Stomach (tissue), 9 donors: Measurements from ENCODE around the gene SOD3. TPM values are rescaled to one million over a fixed set of nuclear protein-coding genes. Genes with fewer than 3 reads are reported as not detected.

Experiments
- DNase-seq, 2 donors: peaks; one replicate each; pipeline versions ENCODE4 v3.0.0 to v3.0.0-alpha.2; 2013 to 2019
- H3K27ac ChIP-seq, 5 donors: fragments of 200-600 bp in 4 of 5; sonication (generic) in 4 of 5; one replicate each; pipeline ENCODE4 v1.5.1; 2013 to 2019; ENCODE audit warnings: mild to moderate bottlenecking in 1 of 5, moderate library complexity in 1 of 5
- H3K27me3 ChIP-seq, 3 donors: fragments of 200-600 bp; sonication (generic); one replicate each; pipeline ENCODE4 v1.5.1; 2017 to 2019; ENCODE audit warnings: mixed run types in 1 of 3
- H3K36me3 ChIP-seq, 4 donors: fragments of 200-600 bp; sonication (generic); 1 replicate in 3 of 4; 2 replicates in 1 of 4; pipeline ENCODE4 v1.5.1; 2016 to 2019
- H3K4me1 ChIP-seq, 4 donors: fragments of 200-600 bp; sonication (generic); one replicate each; pipeline ENCODE4 v1.5.1; 2016 to 2019
- H3K4me3 ChIP-seq, 4 donors: fragments of 200-600 bp; sonication (generic) in 3 of 4; one replicate each; pipeline ENCODE4 v1.5.1; 2016 to 2019; ENCODE audit warnings: mild to moderate bottlenecking in 1 of 4
- H3K9me3 ChIP-seq, 4 donors: fragments of 200-600 bp; sonication (generic); one replicate each; pipeline ENCODE4 v1.5.1; 2016 to 2019
- EP300 ChIP-seq: sonication (generic); formaldehyde crosslinking; IDR thresholded peaks from one replicate; pipeline ENCODE4 v1.6.1; 2017; ENCODE audit warnings: antibody characterized with exemption
- POLR2A ChIP-seq, 4 donors: fragments of 450-650 bp; IDR thresholded peaks; one replicate each; pipeline ENCODE4 v1.6.1; 2016; ENCODE audit warnings: antibody characterized with exemption in 4 of 4, control low read depth in 2 of 4, mild to moderate bottlenecking in 1 of 4, moderate library complexity in 1 of 4
- POLR2AphosphoS5 ChIP-seq, 3 donors: sonication (generic); formaldehyde crosslinking; IDR thresholded peaks; one replicate each; pipeline ENCODE4 v1.6.1; 2016; ENCODE audit warnings: antibody characterized with exemption in 3 of 3
- WGBS, 5 donors: extraction: QIAGEN DNeasy Blood & Tissue Kit in 3 of 5; methylation state at CpG; one replicate each; pipeline versions ENCODE4 v1.1.5 to v1.1.7; 2013 to 2018; 5-methylcytosine and 5-hydroxymethylcytosine counted together
- intact Hi-C: fragments of 100-400 bp; cut with DNase I; formaldehyde crosslinking; loops from one replicate; pipeline ENCODE4 v1.15.1; 2023; ENCODE audit warnings: low total_unique reads
- polyA plus RNA-seq, 3 donors: library from polyadenylated mRNA; stranded (reverse); fragments of 200-250 nt; gene quantifications; one replicate each; pipeline ENCODE4 v1.2.3, GENCODE V29; 2013
- total RNA-seq, 5 donors: library from RNA; depleted of rRNA; stranded (reverse); fragments of >200 nt; gene quantifications; one replicate each; pipeline versions ENCODE4 v1.1.0 to v1.2.3, GENCODE V29; 2014 to 2016
- TF ChIP-seq, protein P1 (sequence below), 7 experiments: fragments of 450-650 bp in 4 of 7; fragments of 200-600 bp in 3 of 7; sonication (generic) in 3 of 7; IDR thresholded peaks; one replicate each; pipeline ENCODE4 v1.5.1; 2016 to 2019; ENCODE audit warnings: antibody characterized with exemption in 7 of 7, control low read depth in 2 of 7, mild to moderate bottlenecking in 1 of 7
- donor health status: healthy with polysubstance abuse.
- donor health status: Bipolar disorder and iron deficiency.
- donor health status: healthy.

Gene SOD3
- total and polyA plus RNA-seq, 8 donors = 8.8 to 188 (median 39.5) TPM

DNA sequence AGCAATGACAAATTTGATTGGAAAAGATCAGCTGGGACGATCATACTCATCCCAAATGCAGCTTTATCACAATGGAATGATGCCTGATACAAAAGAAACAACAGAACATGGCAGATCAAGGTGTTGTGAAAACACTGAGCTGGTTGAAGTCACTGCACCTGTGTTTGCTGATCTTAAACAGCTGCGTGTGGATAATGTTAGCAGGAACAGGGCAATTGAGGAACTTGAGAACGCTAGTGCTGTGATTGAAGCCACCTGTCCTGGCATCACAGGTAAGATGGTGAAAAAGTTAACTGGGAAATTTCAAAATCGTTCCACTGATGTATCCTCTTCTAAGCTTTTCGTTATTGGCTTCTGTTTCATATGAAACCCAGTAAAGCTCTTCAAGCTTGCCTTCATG, 27.4 kb upstream of the SOD3 start:
- peaks cover 0 to 20% (median 0%) of the 10 kb centered on the region in 4 donors for H3K4me1 ChIP-seq
- DNase-seq = no peak
- no peaks in the 10 kb centered on the region for H3K9me3 ChIP-seq
- H3K4me3 ChIP-seq = no peak overlapping the region
- no peak overlapping the region for H3K27ac ChIP-seq
- 44 to 70% (median 58%) methylated on average over 5 of the region's 5 CpGs for WGBS, 5 donors
- no peaks in the 10 kb centered on the region for H3K27me3 ChIP-seq
- intact Hi-C loops = no loop called here
- no peak for TF ChIP-seq EP300
- no peak for TF ChIP-seq POLR2AphosphoS5 (IDR thresholded peaks at IDR 0.05)
- no peak for TF ChIP-seq POLR2A (IDR thresholded peaks at IDR 0.05)
- TF ChIP-seq, protein P1, sequence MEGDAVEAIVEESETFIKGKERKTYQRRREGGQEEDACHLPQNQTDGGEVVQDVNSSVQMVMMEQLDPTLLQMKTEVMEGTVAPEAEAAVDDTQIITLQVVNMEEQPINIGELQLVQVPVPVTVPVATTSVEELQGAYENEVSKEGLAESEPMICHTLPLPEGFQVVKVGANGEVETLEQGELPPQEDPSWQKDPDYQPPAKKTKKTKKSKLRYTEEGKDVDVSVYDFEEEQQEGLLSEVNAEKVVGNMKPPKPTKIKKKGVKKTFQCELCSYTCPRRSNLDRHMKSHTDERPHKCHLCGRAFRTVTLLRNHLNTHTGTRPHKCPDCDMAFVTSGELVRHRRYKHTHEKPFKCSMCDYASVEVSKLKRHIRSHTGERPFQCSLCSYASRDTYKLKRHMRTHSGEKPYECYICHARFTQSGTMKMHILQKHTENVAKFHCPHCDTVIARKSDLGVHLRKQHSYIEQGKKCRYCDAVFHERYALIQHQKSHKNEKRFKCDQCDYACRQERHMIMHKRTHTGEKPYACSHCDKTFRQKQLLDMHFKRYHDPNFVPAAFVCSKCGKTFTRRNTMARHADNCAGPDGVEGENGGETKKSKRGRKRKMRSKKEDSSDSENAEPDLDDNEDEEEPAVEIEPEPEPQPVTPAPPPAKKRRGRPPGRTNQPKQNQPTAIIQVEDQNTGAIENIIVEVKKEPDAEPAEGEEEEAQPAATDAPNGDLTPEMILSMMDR (IDR thresholded peaks at IDR 0.05) = no peak
- no peaks in the 10 kb centered on the region for H3K36me3 ChIP-seq

GRCh38 chr4:24768604-24769003, 26.8 kb upstream of the SOD3 start:
- Histone ChIP-seq H3K4me1 (peaks cover 0 to 18% (median 0%) of the 10 kb centered on the region in 4 donors), H3K36me3 (no peaks in the 10 kb centered on the region), H3K9me3 (no peaks in the 10 kb centered on the region), H3K27ac (no peak overlapping the region), H3K4me3 (no peak overlapping the region), H3K27me3 (no peaks in the 10 kb centered on the region)
- TF ChIP-seq, protein P1 (IDR thresholded peaks at IDR 0.05) = no peak
- no peak for TF ChIP-seq EP300
- TF ChIP-seq POLR2A (IDR thresholded peaks at IDR 0.05) = no peak
- TF ChIP-seq POLR2AphosphoS5 (IDR thresholded peaks at IDR 0.05) = no peak
- intact Hi-C loops = no loop called here
- no peak for DNase-seq

DNA sequence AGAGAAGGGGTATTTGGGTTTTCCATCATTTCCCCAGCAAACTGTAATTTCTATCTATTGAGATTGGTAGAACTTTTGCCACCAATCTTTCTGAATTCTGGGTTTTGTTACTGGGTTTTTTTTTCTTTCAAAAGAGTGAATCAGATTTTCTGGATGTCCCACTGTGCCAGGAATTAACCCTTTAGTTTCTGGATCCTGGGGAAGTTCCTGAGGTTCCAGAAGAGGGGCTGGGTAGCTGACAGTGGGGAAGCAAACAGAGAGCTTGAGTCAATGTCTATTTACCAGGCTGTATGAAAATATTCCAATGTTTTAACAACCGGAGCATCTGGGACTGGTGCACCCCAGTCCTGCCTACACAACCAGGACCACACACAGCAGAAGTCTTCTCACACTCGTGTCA, 25.8 kb upstream of the SOD3 start:
- TF ChIP-seq EP300 (no peak), POLR2AphosphoS5 (IDR thresholded peaks at IDR 0.05) (no peak), POLR2A (IDR thresholded peaks at IDR 0.05) (no peak)
- TF ChIP-seq, protein P1 (IDR thresholded peaks at IDR 0.05) = no peak
- no peaks in the 10 kb centered on the region for H3K27me3 ChIP-seq
- no peaks in the 10 kb centered on the region for H3K9me3 ChIP-seq
- 64 to 85% (median 79%) methylated on average over 2 of the region's 2 CpGs for WGBS, 5 donors
- H3K4me1 ChIP-seq = peaks cover 0 to 12% (median 0%) of the 10 kb centered on the region in 4 donors
- DNase-seq = no peak
- no peaks in the 10 kb centered on the region for H3K36me3 ChIP-seq
- H3K4me3 ChIP-seq = no peak overlapping the region
- no peak overlapping the region for H3K27ac ChIP-seq
- intact Hi-C loops = no loop called here

DNA sequence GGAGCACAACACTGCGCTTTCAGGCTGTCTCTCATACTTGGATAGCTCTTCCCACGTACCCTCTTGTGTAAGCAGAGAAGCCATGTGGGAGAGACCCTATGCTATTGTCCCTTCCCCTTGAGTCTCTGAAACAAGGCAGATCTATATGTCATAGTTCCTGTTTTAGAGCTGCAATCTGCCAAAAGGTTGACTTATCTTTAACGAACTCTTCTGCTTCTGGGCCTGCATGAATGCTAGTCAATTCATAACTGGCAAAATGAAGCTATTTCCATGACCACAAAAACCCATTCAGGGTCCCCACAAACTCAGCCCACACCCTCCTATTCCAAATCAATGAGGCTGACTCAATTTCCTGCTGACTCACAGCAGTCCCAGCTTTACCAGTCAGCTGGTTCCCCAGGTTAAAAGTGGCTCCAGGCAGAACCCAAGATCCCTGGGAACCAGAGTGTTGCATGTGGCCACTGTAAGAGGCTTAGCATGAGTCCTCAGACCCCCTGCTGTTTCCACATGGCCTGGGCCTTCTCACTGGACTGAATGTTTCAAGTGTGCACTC, 25.3 kb upstream of the SOD3 start:
- Histone ChIP-seq H3K4me1 (peaks cover 0 to 12% (median 0%) of the 10 kb centered on the region in 4 donors), H3K4me3 (no peak overlapping the region), H3K27me3 (no peaks in the 10 kb centered on the region), H3K27ac (no peak overlapping the region), H3K36me3 (no peaks in the 10 kb centered on the region), H3K9me3 (no peaks in the 10 kb centered on the region)
- no peak for DNase-seq
- 82 to 84% (median 83%) methylated on average over 3 of the region's 3 CpGs for WGBS, 5 donors
- intact Hi-C loops = no loop called here
- TF ChIP-seq, protein P1 (IDR thresholded peaks at IDR 0.05) = no peak
